ENCODE results near the gene MATN1. TPM values are rescaled to one million over a fixed set of nuclear protein-coding genes. Genes with fewer than 3 reads are reported as not detected.

The MATN1 gene
- total RNA-seq, 2 experiments from 2014 or later: 0.28 to 0.42 TPM

DNA sequence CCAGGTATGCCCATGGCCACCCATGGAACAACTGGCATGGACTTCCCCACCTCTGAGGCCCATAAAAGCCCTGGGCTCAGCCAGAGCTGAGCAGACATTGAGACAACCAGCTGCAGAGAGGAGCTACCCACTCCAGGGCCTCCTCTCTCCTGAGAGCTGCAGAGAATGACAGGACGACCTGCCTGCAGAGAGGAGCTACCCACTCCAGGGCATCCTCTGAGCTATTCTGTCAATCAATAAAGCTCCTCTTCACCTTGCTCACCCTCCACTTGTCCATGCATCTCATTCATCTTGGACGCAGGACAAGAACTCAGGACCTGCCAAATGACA is 43.4 kb downstream of the MATN1 start:
- Histone ChIP-seq H3K4me1 (ENCODE audit: insufficient read depth, low read length, poor library complexity, severe bottlenecking) (no peaks in the 10 kb centered on the region), H3K27ac (ENCODE audit: low read depth, low read length, poor library complexity, severe bottlenecking) (no peak overlapping the region), H3K36me3 (ENCODE audit: insufficient read depth, low read length) (no peaks in the 10 kb centered on the region), H4K20me1 (ENCODE audit: insufficient read depth, low read length) (no peaks in the 10 kb centered on the region), H3K79me2 (ENCODE audit: insufficient read depth, low read depth, low read length) (no peaks in the 10 kb centered on the region), H2AFZ (ENCODE audit: low read length) (no peak overlapping the region), H3K4me2 (ENCODE audit: low read length) (no peak overlapping the region), H3K9me3 (ENCODE audit: low read length) (no peaks in the 10 kb centered on the region), H3K4me3 (ENCODE audit: low read depth, low read length, poor library complexity, severe bottlenecking) (no peak overlapping the region), H3K9me2 (ENCODE audit: insufficient read depth, low read length) (no peaks in the 10 kb centered on the region)
- CTCF ChIA-PET (ENCODE audit: unreplicated experiment): no interaction called here
- POLR2A ChIA-PET: no interaction called here
- TF ChIP-seq EZH2phosphoT487 (IDR thresholded peaks at IDR 0.05; ENCODE audit: borderline replicate concordance, low read depth, low read length): no peak
- TF ChIP-seq, protein P1, sequence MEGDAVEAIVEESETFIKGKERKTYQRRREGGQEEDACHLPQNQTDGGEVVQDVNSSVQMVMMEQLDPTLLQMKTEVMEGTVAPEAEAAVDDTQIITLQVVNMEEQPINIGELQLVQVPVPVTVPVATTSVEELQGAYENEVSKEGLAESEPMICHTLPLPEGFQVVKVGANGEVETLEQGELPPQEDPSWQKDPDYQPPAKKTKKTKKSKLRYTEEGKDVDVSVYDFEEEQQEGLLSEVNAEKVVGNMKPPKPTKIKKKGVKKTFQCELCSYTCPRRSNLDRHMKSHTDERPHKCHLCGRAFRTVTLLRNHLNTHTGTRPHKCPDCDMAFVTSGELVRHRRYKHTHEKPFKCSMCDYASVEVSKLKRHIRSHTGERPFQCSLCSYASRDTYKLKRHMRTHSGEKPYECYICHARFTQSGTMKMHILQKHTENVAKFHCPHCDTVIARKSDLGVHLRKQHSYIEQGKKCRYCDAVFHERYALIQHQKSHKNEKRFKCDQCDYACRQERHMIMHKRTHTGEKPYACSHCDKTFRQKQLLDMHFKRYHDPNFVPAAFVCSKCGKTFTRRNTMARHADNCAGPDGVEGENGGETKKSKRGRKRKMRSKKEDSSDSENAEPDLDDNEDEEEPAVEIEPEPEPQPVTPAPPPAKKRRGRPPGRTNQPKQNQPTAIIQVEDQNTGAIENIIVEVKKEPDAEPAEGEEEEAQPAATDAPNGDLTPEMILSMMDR (conservative IDR thresholded peaks at IDR 0.05; ENCODE audit: low read length): no peak
- intact Hi-C loops (cut with micrococcal nuclease; ENCODE audit: unreplicated experiment): no loop called here
- no peak for DNase-seq (ENCODE audit: low spot score)
- no TSS peak for BruUV-seq (replicated peaks)

DNA sequence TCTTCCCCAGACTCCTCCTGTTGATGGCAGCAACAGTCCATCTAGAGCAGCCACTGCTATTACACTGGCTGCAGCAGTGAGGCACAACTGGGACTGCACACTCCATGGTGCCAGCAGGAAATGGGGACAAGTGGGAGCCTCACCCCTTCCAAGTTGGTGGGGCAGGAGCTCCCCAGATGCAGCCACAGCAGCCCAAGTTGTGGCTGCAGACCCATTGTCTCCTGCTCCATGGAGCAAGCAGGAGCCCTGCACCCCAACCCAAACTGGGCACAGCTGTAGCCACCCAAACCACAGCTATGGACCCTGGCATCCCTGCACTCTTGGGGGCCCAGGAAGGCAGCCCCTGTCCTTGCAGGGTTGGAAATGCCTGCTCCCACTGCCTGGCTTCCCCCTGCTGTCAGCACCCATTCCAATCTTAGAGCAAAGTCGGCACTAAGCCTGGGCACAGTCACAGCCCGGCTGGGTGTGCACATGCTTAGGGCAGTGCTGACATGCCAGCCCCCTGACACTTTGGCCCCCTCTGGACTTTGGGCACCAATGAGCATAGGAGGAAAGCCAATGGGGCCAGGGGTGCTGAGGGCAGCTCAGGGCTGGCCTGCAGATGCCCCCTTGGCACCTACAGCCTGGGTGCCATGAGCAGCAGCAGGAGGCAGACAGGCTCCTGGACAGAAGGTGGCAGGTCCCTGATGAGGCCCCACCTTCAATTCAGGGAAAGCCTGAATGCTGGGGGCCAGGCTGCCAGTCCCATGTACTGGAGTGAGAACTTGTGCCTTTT is 44.0 kb downstream of the MATN1 start:
- intact Hi-C loops (cut with micrococcal nuclease; ENCODE audit: unreplicated experiment): no loop called here
- H3K36me3 ChIP-seq (ENCODE audit: insufficient read depth, low read length): no peaks in the 10 kb centered on the region
- no peak for DNase-seq (ENCODE audit: low spot score)
- H3K27ac ChIP-seq (ENCODE audit: low read depth, low read length, poor library complexity, severe bottlenecking): no peak overlapping the region
- no peak overlapping the region for H2AFZ ChIP-seq (ENCODE audit: low read length)
- no peak for TF ChIP-seq EZH2phosphoT487 (IDR thresholded peaks at IDR 0.05; ENCODE audit: borderline replicate concordance, low read depth, low read length)
- TF ChIP-seq, protein P1 (conservative IDR thresholded peaks at IDR 0.05; ENCODE audit: low read length): no peak
- H4K20me1 ChIP-seq (ENCODE audit: insufficient read depth, low read length): no peaks in the 10 kb centered on the region
- 0 out of 2 replicates have a peak, but pooled peaks cover under 1% of the 10 kb centered on the region for H3K9me3 ChIP-seq (ENCODE audit: low read length)
- ChIA-PET POLR2A (no interaction called here), CTCF (ENCODE audit: unreplicated experiment) (no interaction called here)
- H3K4me2 ChIP-seq (ENCODE audit: low read length): no peak overlapping the region
- no peaks in the 10 kb centered on the region for H3K4me1 ChIP-seq (ENCODE audit: insufficient read depth, low read length, poor library complexity, severe bottlenecking)
- no peaks in the 10 kb centered on the region for H3K9me2 ChIP-seq (ENCODE audit: insufficient read depth, low read length)
- H3K4me3 ChIP-seq (ENCODE audit: low read depth, low read length, poor library complexity, severe bottlenecking): no peak overlapping the region
- no TSS peak for BruUV-seq (replicated peaks)
- no peaks in the 10 kb centered on the region for H3K79me2 ChIP-seq (ENCODE audit: insufficient read depth, low read depth, low read length)

DNA sequence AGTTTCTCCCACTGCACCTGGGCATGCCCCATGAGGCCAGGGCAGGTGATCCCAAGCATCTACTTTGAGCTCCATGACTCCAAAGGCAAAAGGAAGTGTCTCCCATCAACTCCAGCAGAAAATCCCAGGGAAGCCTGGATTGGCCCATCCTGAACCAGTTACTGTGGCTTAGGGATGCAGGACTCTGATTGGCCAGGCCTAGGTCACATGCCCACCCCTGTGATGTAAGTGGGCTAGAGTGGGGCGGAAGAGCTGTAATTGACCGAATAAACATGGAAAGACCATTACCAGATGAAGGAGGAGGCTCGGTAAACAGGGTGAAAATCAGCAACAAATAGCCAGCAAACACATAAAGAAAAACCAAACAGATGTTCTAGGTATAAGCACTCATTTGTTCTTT is 45.2 kb downstream of the MATN1 start:
- Histone ChIP-seq H3K4me1 (ENCODE audit: insufficient read depth, low read length, poor library complexity, severe bottlenecking) (no peaks in the 10 kb centered on the region), H3K27ac (ENCODE audit: low read depth, low read length, poor library complexity, severe bottlenecking) (no peak overlapping the region), H3K79me2 (ENCODE audit: insufficient read depth, low read depth, low read length) (no peaks in the 10 kb centered on the region), H3K9me3 (ENCODE audit: low read length) (0 out of 2 replicates have a peak, but pooled peaks cover 8% of the 10 kb centered on the region), H3K36me3 (ENCODE audit: insufficient read depth, low read length) (no peaks in the 10 kb centered on the region), H3K9me2 (ENCODE audit: insufficient read depth, low read length) (no peaks in the 10 kb centered on the region), H3K4me2 (ENCODE audit: low read length) (no peak overlapping the region), H3K4me3 (ENCODE audit: low read depth, low read length, poor library complexity, severe bottlenecking) (no peak overlapping the region), H4K20me1 (ENCODE audit: insufficient read depth, low read length) (no peaks in the 10 kb centered on the region), H2AFZ (ENCODE audit: low read length) (no peak overlapping the region)
- ChIA-PET POLR2A (no interaction called here), CTCF (ENCODE audit: unreplicated experiment) (no interaction called here)
- intact Hi-C loops (cut with micrococcal nuclease; ENCODE audit: unreplicated experiment): no loop called here
- no TSS peak for BruUV-seq (replicated peaks)
- no peak for DNase-seq (ENCODE audit: low spot score)
- TF ChIP-seq EZH2phosphoT487 (IDR thresholded peaks at IDR 0.05; ENCODE audit: borderline replicate concordance, low read depth, low read length): no peak
- TF ChIP-seq, protein P1 (conservative IDR thresholded peaks at IDR 0.05; ENCODE audit: low read length): no peak

Measured in OCI-LY7 (cell line).